Daoy (cell line): Measurements from ENCODE around the gene MT1F. TPM values are rescaled to one million over a fixed set of nuclear protein-coding genes. Genes with fewer than 3 reads are reported as not detected.
"Not testable (repeated sequence)": the region's sequence is repeated elsewhere in the genome, so short reads cannot be mapped to it uniquely, and the experiment has no call there.

Experiments used
- DNase-seq: peaks from one replicate; pipeline ENCODE4 v3.0.0-alpha.2; 2015; ENCODE audit warnings: low read depth
- total RNA-seq: library from RNA; depleted of rRNA; stranded (reverse); fragments of >200 nt; shearing (Covaris generic); gene quantifications from 2 replicates; pipeline ENCODE4 v1.2.3, GENCODE V29; 2014

Gene MT1F
- total RNA-seq, 1 experiment from 2014 or later = 0.29 TPM

DNA sequence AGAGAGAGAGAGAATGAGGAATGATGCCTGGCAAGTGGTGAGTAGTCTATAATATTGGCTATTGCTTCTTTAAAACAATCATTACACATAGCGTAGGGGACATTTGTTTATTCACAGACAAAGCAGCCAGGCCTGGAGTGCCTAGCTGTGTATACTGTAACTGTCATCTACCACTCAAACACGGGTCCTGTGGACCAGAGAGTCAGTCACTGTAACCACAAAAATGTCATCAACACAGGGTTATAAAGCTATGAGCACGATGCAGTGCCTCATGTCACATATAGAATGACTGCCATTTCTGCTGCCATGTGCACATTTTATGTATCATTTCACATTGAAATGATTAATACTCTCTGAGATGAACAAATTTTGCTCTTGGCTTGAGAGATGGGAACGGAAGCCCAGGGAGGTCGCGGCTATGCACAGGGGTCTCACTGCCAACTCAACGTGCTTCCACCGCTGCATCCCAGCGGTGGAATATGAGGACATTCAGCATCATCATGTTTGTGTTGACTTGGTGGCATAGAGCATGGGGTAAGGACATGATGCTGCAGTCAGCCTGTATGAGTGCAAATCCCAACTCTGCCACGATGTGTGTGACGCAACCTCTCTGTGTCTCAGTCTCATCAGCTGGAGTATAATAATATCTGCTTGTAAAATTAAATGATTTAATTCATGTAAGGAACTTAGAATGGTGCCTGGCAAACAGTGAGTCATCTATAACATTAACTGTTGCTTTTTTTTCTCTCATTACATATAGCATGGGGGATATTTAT, 15.2 kb downstream of the MT1F start:
- no peak for DNase-seq

DNA sequence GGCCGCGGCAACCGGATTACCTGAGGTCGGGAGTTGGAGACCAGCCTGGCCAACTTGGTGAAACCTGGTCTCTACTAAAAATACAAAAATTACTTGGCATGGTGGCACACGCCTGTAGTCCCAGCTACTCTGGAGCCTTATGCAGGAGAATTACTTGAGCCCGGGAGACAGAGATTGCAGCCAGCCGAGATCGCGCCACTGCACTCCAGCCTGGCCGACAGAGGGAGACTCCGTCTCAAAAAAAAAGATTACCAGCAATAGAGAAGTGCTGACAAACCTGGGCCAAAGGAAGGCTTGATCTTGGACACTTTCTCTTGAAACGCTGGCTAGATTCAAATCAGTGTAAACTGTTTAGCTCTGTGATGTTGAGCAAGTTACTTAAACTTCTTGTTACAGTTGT, 16.2 kb downstream of the MT1F start:
- no peak for DNase-seq

DNA sequence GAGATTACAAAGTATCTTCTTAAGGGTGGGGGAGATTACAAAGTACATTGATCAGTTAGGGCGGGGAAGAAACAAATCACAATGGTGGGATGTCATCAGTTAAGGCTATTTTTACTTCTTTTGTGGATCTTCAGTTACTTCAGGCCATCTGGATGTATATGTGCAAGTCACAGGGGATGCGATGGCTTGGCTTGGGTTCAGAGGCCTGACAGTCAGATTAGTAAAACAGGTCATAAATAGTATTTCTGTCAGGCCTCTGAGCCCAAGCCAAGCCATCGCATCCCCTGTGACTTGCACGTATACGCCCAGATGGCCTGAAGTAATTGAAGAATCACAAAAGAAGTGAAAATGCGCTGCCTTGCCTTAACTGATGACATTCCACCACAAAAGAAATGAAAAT, 16.8 kb downstream of the MT1F start:
- DNase-seq = not testable (repeated sequence)

DNA sequence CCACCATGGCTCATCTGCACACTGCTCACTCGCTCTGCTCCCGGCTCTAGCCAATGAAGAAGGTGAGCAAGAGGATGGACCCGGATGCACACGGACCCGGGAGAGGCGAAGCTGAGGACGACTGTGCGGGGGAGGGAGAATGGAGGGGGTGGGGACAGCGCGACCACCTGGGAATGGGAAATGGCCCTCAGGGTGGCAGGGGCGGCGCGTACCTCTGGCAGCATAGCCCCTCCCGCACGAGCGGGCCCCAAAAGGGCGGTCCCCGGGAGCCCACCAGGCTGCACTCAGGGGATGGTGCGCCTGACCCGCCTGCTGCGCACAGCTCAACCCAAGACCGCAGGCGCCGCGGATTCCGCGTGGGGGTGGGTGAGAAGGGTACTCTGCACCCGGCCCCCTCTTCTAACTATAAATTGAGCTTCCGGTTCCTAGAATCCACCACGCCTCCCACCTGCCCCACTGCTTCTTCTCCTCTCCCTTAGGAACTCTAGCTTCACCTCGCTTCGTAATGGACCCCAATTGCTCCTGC, 18.0 kb downstream of the MT1F start:
- no peak for DNase-seq

DNA sequence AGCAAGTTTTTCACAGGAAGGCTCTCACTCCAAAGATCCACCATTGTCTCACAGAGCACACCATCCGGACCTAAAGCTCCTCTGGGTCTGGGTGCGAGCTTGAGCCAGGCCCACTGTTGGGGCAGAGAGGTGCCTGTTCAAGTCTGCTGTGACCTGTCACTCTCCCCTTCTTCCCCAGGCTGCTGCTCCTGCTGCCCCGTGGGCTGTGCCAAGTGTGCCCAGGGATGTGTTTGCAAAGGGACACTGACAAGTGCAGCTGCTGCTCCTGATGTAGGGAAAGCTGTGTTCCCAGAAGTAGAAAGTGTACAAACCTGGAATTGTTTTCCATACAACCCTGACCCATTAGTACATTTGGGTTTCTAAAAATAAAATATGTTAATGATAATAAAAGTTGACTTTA, 19.7 kb downstream of the MT1F start:
- DNase-seq = no peak

DNA sequence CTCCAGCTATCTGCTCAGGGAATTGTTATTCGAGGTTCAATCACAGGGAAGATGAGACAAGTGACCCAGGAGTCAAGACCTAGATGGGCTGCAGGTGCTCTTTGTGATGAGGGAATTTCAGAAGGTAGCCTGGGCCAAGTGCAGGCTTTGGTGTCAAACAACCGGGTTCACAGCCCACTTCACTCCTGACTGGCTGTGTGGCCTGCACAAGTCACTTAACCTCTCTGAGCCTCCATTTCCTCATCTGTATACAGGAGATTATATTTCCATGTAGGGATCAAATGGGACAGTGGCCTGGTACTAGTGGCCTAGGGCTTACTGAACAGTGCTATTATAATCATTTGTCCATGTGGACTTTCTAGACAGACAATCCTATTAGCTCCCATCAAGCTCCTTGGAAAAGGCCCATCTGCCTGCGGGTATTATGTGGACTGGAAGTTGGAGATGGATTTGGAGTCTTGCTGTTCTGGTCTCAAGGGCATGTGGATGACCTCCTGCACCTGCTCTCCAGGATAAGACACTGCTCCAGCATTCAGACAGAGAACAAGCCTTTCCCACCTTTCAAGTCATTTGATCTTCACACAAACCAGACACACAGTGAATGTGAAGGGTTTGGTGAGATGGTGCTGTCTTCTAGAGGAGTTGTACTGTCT, 21.4 kb downstream of the MT1F start:
- no peak for DNase-seq

DNA sequence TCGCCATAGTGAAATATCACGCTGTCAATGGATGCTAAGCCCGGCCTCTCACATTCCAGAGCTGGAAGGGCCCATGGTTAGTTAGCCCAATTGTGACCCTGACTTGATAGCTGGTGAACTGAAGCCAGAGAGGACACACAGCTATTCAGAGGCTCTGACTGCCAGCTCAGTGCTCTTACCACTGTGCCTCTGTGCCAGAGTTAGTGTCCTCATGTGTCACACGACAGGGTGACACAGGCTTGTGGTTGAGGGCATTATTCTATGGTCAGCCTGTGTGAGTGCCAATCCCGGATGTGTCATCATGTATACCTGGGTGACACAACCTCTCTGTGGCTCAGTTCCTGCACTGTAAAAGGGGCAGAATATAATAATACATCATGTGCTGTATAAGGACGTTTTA, 22.1 kb downstream of the MT1F start:
- DNase-seq = peak; percentile 28

DNA sequence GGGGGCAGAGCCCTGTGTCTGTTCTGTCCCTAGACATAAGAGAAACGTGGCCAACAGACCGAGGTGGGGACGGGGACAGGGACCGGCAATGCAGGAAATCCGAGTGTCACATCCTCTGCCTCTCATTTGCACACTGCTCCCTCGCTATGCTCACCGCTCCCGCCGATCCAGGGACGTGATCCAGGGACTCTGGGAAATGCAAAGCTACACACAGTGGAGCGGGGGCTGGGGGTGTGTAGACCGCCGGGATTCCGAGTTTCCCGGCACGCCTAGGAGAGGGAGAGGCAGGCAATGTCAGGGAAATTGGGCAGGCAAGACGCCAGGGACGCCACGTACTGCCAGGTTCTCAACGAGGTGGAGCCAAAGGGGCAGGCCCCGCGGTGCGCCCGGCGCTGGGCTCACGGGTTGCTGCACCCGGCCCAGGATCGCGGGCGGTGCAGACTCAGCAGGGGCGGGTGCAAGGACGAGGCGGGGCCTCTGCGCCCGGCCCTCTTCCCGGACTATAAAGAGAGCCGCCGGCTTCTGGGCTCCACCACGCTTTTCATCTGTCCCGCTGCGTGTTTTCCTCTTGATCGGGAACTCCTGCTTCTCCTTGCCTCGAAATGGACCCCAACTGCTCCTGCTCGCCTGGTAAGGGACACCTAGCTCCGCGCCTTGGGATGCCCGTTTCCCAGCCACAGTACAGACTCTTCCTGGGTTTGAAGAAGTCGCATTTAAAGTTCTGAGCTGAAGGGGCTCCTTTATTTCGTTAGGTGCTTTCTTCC, 24.4 kb downstream of the MT1F start, which contains the start of gene MT1X:
Gene MT1X, plus strand, starts transcription at position 532 of the 764 bp plus-strand sequence. Its CDS starts 71 bp downstream, at position 603.
- DNase-seq = peak; percentile 91

DNA sequence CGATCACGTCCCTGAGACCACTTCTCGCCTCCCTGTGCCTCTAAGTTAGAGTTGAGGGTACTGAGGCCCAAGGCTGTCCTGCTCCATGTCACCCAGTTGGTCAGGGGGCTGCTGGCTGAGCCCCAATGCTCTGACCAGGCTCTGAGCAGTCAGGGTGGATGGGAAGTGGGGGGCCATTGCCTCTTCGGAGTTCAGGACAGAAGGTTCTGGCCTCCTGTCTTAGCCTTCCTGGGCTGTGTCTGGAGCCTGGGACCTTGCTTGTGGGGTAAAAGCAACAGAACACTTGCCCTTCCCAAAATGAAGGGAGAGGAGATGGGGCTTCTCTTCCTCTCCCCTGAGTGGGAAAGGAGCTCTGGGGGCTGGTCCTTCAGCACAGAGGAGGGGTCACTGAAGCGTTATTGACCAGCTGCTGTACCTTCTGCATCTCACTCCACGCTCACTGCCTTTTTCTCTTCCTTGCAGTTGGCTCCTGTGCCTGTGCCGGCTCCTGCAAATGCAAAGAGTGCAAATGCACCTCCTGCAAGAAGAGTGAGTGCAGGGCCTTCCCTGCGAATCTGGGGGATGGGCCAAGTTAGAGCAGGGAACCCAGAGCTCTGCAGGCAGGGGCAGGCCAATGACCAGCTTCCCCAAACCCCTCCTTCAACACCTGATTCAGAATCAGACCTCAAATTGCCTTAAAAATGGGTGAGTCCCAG, 25.1 kb downstream of the MT1F start:
- no peak for DNase-seq

DNA sequence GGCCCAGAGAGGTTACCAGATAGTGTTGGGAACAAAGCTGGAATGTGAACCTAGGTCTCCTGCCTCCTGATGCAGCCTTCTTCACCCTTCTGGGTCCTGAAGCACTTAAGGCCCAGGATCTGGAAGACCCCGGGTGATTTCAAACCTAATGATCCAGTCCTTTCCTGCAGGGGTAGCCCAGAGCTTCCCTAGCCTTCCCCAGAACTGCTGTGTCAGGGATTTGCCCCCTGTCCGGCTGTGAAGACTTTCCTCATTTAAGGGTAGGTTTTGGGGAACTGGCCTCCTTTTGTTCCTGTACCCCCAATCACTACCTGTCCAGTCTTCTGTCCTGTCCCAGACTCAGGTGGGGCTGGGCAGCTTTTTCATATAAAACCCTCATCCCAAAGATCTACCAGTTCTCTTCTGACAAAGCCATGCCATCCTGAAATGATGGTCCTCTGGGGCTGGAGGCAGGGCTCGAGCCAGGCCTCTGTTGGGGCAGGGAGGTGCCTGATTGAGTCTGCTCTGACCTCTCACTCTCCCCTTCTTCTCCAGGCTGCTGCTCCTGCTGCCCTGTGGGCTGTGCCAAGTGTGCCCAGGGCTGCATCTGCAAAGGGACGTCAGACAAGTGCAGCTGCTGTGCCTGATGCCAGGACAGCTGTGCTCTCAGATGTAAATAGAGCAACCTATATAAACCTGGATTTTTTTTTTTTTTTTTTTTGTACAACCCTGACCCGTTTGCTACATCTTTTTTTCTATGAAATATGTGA, 25.8 kb downstream of the MT1F start:
- no peak for DNase-seq

DNA sequence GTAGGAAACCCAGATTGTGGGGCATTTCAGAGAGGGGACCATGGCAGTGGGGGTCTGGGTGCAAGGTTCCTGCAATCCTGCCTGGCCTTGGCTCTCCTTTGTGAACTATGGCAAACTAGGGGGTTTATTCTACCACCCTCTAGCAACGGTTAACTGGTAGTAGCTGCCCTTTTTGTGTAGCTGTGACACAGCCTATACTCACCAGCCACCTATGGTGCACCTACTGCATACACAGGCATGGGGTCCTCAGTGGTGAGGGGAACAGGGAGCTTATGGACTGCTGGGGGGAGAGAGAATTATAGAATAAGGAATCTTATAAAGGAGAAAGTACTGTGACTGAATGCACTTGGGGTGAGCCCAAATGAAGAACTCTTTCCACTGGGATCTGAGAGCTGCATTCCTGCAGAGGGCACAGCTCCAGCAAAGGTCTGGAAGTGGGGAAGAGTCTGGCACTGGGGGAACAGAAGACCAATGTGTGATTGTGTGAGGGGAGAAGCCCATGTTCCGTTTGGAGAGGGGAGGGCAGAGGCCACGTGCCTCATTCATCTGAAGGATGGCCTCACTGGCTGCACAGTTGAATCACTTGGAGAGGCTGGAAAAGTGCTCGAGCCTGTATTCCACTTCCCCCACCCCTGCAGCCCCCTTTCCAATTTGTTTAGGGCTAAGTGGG, 26.6 kb downstream of the MT1F start:
- no peak for DNase-seq

DNA sequence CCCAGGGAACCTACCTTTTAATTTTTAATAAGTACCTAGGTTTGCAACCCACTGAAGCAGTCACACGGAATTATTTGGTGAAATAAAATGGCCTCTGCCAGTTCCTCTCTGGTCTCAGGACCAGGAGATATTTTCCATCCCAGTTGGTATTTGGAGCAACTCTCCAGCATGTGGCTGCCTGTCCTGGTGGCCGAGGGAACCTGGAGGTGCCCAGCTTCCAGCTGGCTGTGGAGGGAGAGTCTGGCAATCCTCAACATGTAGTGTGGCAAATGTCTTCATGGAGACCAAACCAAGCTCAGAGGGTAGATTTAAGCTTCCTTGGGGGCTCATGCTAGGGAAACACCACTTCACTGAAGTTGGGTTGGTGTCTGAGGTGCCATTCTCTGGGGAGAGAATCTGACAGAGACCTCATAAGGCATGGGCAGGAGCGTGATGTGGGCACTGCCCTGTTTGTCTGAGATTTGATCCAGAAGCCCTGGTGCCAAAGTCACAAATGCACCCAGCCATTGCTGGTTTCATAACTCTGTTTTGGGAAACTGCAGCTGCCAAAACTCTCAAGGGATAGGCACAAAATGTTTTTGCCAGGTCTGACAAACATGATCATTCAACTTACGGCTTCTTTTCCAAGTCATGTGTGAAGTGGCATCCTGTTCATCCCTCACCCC, 27.3 kb downstream of the MT1F start:
- DNase-seq = no peak

DNA sequence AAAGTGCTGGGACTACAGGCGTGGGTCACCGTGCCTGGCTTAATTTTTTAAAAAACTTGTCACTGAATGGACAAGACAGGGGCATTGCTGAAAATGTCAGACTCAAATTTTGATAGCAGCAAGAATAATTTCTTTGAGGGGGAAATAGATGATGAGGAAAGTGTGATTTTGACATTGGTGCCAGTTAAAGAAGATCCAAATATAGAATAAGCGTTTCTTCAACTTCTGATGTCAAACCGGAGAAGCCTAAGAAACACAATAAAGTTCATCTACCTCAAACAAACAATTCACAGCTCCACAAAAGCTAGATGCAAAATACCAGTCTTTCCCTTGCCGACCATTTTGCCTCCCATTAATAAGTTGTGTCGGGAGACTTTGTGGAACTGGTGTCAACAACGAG, 29.0 kb downstream of the MT1F start:
- no peak for DNase-seq

DNA sequence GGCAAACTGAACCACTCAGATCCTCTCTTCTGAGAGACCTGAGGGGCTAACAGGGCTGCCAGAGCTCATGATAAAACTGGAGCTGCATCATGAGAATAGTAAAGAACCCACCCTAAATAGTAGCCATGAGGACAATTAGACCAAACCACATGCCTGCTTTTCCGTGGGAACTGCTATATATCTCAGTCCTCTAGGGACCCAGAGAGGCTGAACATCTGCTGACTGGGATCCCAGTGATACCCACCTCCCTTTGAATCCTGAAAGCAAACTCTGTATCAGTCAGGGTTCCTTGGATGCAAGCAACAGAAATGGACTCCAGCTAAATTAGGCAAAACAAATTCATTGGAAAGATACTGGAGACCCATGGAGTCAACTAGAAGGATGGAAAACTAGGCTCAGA, 31.0 kb downstream of the MT1F start:
- DNase-seq = no peak

DNA sequence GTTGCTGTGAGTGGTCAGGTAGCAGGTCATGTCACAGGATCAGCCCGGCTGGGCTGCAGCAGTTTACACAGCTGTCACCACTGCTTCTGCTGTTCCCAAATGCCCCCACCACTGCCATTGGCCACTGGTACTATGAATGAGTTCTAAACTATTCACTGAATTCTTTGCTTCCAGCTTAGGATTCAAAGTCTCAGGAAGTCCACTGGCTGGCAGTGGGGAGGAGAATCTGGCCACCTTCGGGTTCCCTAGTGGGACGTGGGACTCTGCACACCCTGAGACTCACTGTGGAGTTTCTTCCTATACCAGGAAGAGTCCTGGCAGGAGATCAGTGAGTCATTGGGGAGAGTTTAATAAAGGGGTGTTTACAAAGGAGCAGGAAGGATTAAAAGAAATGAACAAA, 31.4 kb downstream of the MT1F start:
- DNase-seq = no peak

DNA sequence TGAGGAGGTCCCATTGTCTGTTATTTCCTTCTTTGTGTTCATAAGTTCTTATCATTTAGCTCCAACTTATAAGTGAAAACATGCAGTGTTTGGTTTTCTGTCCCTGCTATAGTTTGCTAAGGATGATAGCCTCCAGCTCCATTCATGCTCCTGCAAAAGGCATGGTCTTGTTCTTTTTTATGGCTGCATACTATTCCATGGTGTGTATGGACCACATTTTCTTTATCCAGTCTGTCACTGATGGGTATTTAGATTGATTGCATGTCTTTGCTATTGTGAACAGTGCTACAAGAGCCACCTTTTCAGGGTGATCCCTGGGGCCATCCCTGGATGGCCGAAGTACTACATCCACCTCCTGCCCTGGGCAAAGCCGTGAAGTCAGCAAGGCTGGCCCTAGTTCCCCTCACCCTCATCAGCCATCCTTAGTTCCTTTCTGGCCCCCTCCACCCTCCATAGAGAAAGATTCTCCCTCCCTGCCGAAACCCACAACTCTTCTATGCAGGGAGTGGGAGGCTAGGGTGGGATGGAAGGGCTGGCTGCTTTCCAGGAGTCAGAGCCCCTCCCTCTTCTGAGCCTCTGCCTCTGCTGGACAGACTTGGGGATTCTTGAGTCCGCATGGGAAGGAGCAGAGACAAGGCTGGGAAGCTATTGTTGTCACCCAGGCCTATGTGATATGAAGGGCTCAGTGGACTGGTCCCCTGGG, 32.8 kb downstream of the MT1F start:
- no peak for DNase-seq

DNA sequence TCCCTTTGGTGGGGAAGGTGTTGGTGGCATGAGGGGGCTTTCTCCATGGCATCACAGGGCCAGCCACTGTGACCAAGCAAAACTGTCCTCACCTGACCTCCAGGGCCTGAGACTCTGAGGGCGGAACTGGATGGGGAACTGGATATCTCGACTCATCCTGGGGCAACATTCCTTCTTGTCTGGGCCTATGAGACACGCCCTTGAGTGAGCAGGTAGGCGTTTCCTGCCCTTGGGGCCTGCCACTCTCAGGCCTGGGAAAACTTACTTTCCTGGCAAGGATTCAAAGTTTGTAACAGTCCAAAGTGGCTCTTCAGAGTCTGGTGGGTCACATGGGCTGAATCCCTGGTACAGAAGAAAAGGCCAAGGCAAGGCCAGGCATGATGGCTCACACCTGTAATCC, 34.1 kb downstream of the MT1F start:
- peak; percentile 83 for DNase-seq

DNA sequence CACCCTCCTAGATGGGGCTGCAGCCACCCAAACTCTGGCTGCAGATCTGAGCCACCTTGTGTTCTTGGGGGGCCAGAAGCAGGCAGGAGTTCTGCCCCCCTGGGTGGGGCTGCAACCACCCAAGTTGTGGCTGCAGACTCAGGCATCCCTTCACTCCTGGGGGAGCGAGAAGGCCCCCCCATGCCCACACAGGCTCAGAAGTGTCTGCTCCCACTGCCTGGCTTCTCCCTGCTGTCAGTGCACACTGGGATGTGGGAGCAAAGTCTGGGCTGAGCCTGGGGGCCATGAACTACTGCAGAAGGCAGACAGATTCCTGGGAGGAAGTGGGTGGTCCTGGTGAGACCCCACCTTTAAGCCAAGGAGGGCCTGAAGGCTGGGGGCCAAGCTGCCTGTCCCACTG, 37.5 kb downstream of the MT1F start:
- no peak for DNase-seq

DNA sequence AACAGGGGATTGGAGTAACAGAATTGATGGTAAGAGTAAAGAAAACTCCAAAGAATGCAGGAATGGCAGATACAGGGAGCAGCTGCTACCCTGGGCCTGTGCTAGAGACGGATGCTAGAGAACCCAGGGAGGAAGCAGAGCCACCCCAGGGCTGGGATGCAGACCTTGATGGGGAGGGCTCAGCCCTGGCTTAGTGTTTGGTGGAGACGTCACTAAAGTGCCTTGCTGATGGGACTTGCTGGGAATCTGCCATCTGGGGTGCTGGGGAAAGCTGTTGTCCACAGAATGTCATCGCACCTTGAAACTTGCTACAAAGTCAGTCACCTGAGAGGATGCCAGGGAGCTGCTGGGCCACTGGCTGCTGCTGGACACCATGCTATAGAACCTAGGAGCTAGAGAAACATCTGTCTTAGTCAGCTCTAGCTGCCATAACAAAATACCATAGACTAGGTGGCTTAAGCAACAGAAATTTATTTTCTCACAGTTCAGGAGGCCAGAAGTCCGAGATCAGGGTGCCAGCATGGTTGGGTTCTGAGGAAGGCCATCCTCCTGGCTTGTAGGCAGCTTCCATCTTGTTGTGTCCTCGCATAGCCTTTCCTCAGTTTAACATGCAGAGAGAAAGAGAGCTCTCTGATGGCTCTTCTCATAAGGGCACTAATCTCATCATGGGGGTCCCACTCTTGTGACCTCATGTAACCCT, 39.8 kb downstream of the MT1F start:
- no peak for DNase-seq
